WTC11 (cell line): Measurements from ENCODE around the gene SGF29. TPM values are rescaled to one million over a fixed set of nuclear protein-coding genes. Genes with fewer than 3 reads are reported as not detected.

Source experiments
- ATAC-seq: fragments of 200-7000 bp; cut with Tn5 transposase; 2 replicates; pipeline ENCODE4 v1.10.0; 2021; ENCODE audit warnings: mild to moderate bottlenecking, moderate library complexity
- CTCF ChIA-PET: fragments of 300-600 bp; sonication (Branson Sonifier 250); formaldehyde crosslinking; loops from one replicate; lab custom pipeline; 2021; ENCODE audit warnings: antibody characterized with exemption; lab: Charles Lee
- POLR2A ChIA-PET: fragments of 350-600 bp; sonication (Branson Sonifier 250); formaldehyde crosslinking; loops from one replicate; lab custom pipeline; 2021; ENCODE audit warnings: antibody characterized with exemption; lab: Charles Lee
- DNase-seq: peaks from one replicate; pipeline ENCODE4 v3.0.0; 2021; ENCODE audit warnings: low spot score
- H3K27ac Mint-ChIP-seq: 2 replicates; pipeline ENCODE4 v1.8.0; 2021; ENCODE audit warnings: mixed read lengths
- H3K27me3 Mint-ChIP-seq: 2 replicates; pipeline ENCODE4 v1.8.0; 2021; ENCODE audit warnings: low read depth, mild to moderate bottlenecking, moderate library complexity, mixed read lengths
- H3K36me3 Mint-ChIP-seq: 2 replicates; pipeline ENCODE4 v1.8.0; 2021; ENCODE audit warnings: mixed read lengths
- H3K4me1 Mint-ChIP-seq: 2 replicates; pipeline ENCODE4 v1.8.0; 2022; ENCODE audit warnings: mixed read lengths
- H3K4me3 Mint-ChIP-seq: 2 replicates; pipeline ENCODE4 v1.8.0; 2021; ENCODE audit warnings: mild to moderate bottlenecking, moderate library complexity, mixed read lengths
- H3K9me3 Mint-ChIP-seq: 2 replicates; pipeline ENCODE4 v1.8.0; 2021; ENCODE audit warnings: mixed read lengths
- ATF1 ChIP-seq: sonication (generic); formaldehyde crosslinking; IDR thresholded peaks from 2 replicates; pipeline ENCODE4 v1.8.1; 2023; ENCODE audit warnings: mild to moderate bottlenecking, moderate library complexity, missing genetic modification reagents
- ETV6 ChIP-seq: sonication (generic); formaldehyde crosslinking; IDR thresholded peaks from 2 replicates; pipeline ENCODE4 v1.8.1; 2022; ENCODE audit warnings: mild to moderate bottlenecking, missing genetic modification reagents
- GRHL2 ChIP-seq: fragments of 250-450 bp; sonication (Bioruptor Pico); IDR thresholded peaks from 2 replicates; pipeline ENCODE4 v1.8.0; 2022; ENCODE audit warnings: mild to moderate bottlenecking, moderate library complexity; ENCODE audit not compliant: insufficient replicate concordance, severe bottlenecking
- MXD4 ChIP-seq: fragments of 250-450 bp; sonication (Bioruptor Pico); IDR thresholded peaks from 2 replicates; pipeline ENCODE4 v1.8.0; 2021; ENCODE audit warnings: mild to moderate bottlenecking, moderate library complexity, borderline replicate concordance
- NFE2L1 ChIP-seq: sonication (generic); formaldehyde crosslinking; IDR thresholded peaks from 2 replicates; pipeline ENCODE4 v1.8.1; 2023; ENCODE audit warnings: missing genetic modification reagents
- OVOL2 ChIP-seq: fragments of 250-450 bp; sonication (Bioruptor Pico); IDR thresholded peaks from 2 replicates; pipeline ENCODE4 v1.9.0; 2021; ENCODE audit warnings: mild to moderate bottlenecking, borderline replicate concordance
- RORB ChIP-seq: fragments of 250-450 bp; sonication (Bioruptor Pico); IDR thresholded peaks from 2 replicates; pipeline ENCODE4 v1.9.0; 2021; ENCODE audit warnings: mild to moderate bottlenecking
- SOX15 ChIP-seq: fragments of 250-450 bp; sonication (Bioruptor Pico); IDR thresholded peaks from 2 replicates; pipeline ENCODE4 v1.9.0; 2021; ENCODE audit warnings: mild to moderate bottlenecking
- TCF7 ChIP-seq: sonication (generic); formaldehyde crosslinking; IDR thresholded peaks from 2 replicates; pipeline ENCODE4 v1.8.0; 2022; ENCODE audit warnings: mild to moderate bottlenecking, low read depth, missing genetic modification reagents, moderate library complexity
- ZBTB21 ChIP-seq: sonication (generic); formaldehyde crosslinking; IDR thresholded peaks from 2 replicates; pipeline ENCODE4 v1.8.1; 2023; ENCODE audit warnings: mild to moderate bottlenecking, missing genetic modification reagents, borderline replicate concordance
- ZNF121 ChIP-seq: sonication (generic); formaldehyde crosslinking; IDR thresholded peaks from 2 replicates; pipeline ENCODE4 v1.8.0; 2023; ENCODE audit warnings: missing genetic modification reagents
- ZNF138 ChIP-seq: sonication (generic); formaldehyde crosslinking; conservative IDR thresholded peaks from 2 replicates; pipeline ENCODE4 v1.8.1; 2022; ENCODE audit warnings: mild to moderate bottlenecking, moderate library complexity, missing genetic modification reagents
- ZNF219 ChIP-seq: sonication (generic); formaldehyde crosslinking; IDR thresholded peaks from 2 replicates; pipeline ENCODE4 v1.8.0; 2023; ENCODE audit warnings: missing genetic modification reagents, mild to moderate bottlenecking, borderline replicate concordance
- ZNF263 ChIP-seq: sonication (generic); formaldehyde crosslinking; IDR thresholded peaks from 2 replicates; pipeline ENCODE4 v1.8.1; 2022; ENCODE audit warnings: low read depth, mild to moderate bottlenecking, moderate library complexity, missing genetic modification reagents
- ZNF671 ChIP-seq: fragments of 250-450 bp; sonication (Bioruptor Pico); IDR thresholded peaks from 2 replicates; pipeline ENCODE4 v1.8.0; 2021; ENCODE audit warnings: mild to moderate bottlenecking
- total RNA-seq: library from RNA; stranded (reverse); gene quantifications from 3 replicates; pipeline ENCODE4 v1.2.3, GENCODE V29; 2021
- TF ChIP-seq, protein P1 (sequence below): sonication (generic); formaldehyde crosslinking; IDR thresholded peaks from 2 replicates; pipeline ENCODE4 v1.8.0; 2022; ENCODE audit warnings: mild to moderate bottlenecking, missing genetic modification reagents
- TF ChIP-seq, protein P2 (sequence below): sonication (generic); formaldehyde crosslinking; IDR thresholded peaks from 2 replicates; pipeline ENCODE4 v1.8.0; 2023; ENCODE audit warnings: mild to moderate bottlenecking, missing genetic modification reagents
- TF ChIP-seq, protein P3 (sequence below): fragments of 250-450 bp; sonication (Bioruptor Pico); IDR thresholded peaks from 2 replicates; pipeline ENCODE4 v1.8.0; 2021; ENCODE audit warnings: mild to moderate bottlenecking
- TF ChIP-seq, protein P4 (sequence below): sonication (generic); formaldehyde crosslinking; IDR thresholded peaks from 2 replicates; pipeline ENCODE4 v1.8.1; 2022; ENCODE audit warnings: mild to moderate bottlenecking, missing genetic modification reagents, moderate library complexity, borderline replicate concordance
- TF ChIP-seq, protein P5 (sequence below): sonication (generic); formaldehyde crosslinking; conservative IDR thresholded peaks from 2 replicates; pipeline ENCODE4 v1.8.1; 2023; ENCODE audit warnings: mild to moderate bottlenecking, low read depth, missing genetic modification reagents, moderate library complexity
- TF ChIP-seq, protein P6 (sequence below): sonication (generic); formaldehyde crosslinking; IDR thresholded peaks from 2 replicates; pipeline ENCODE4 v1.8.1; 2023; ENCODE audit warnings: mild to moderate bottlenecking, missing genetic modification reagents
- TF ChIP-seq, protein P7 (sequence below): sonication (generic); formaldehyde crosslinking; IDR thresholded peaks from 2 replicates; pipeline ENCODE4 v1.8.1; 2023; ENCODE audit warnings: mild to moderate bottlenecking, moderate library complexity, missing genetic modification reagents

SGF29 gene
- total RNA-seq, 1 experiment from 2014 or later: 15.0 TPM

DNA sequence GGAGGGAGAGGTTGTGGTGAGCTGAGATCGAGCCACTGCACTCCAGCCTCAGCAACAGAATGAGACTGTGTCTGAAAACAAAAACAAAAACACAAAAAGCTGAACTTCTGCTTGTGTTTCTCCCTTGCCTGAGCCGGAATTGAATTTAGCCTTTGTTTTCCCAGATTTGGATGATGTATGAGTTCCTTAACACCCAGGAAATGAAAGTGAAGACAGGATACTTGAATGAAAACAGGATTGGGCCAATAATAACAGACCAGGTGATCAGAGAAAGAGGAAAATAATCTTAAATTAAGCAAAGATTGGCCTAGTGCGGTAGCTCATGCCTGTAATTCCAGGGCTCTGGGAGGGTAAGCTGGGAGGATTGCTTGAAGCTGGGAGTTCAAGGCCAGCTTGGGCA is 13.4 kb upstream of the SGF29 start (continued):
- TF ChIP-seq, protein P1, sequence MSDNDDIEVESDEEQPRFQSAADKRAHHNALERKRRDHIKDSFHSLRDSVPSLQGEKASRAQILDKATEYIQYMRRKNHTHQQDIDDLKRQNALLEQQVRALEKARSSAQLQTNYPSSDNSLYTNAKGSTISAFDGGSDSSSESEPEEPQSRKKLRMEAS: no peak
- no peak for TF ChIP-seq ZNF121 (CRISPR knock-in tag)
- TF ChIP-seq, protein P2, sequence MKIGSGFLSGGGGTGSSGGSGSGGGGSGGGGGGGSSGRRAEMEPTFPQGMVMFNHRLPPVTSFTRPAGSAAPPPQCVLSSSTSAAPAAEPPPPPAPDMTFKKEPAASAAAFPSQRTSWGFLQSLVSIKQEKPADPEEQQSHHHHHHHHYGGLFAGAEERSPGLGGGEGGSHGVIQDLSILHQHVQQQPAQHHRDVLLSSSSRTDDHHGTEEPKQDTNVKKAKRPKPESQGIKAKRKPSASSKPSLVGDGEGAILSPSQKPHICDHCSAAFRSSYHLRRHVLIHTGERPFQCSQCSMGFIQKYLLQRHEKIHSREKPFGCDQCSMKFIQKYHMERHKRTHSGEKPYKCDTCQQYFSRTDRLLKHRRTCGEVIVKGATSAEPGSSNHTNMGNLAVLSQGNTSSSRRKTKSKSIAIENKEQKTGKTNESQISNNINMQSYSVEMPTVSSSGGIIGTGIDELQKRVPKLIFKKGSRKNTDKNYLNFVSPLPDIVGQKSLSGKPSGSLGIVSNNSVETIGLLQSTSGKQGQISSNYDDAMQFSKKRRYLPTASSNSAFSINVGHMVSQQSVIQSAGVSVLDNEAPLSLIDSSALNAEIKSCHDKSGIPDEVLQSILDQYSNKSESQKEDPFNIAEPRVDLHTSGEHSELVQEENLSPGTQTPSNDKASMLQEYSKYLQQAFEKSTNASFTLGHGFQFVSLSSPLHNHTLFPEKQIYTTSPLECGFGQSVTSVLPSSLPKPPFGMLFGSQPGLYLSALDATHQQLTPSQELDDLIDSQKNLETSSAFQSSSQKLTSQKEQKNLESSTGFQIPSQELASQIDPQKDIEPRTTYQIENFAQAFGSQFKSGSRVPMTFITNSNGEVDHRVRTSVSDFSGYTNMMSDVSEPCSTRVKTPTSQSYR (CRISPR knock-in tag): no peak

DNA sequence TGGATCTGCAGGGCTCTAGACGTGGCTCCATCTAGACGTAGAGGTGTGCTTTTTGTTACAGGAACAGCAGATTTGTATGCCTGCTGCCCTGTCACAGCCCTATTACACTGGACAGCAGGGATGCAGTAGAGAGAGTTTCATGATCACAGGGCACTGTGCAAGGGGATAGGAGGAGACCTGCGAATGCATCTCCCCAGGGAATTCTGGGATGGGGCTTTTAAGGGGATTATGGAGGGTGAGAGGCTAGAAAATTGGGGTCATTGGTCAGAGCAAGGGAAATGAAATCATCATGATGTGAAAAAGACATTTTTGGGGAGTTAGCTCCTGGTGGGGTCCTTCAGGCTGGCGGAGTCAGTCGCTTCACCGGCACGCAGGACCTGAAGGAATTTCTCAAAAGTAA is 11.1 kb upstream of the SGF29 start:
- Mint-ChIP-seq H3K4me1 (no peaks in the 10 kb centered on the region), H3K27ac (peak overlapping the region; percentile 20; the same call in 1 of the 2 replicates), H3K9me3 (no peaks in the 10 kb centered on the region), H3K36me3 (no peaks in the 10 kb centered on the region), H3K4me3 (no peak overlapping the region), H3K27me3 (no peaks in the 10 kb centered on the region)
- ATAC-seq: no peak
- no peak for DNase-seq
- CTCF ChIA-PET: no interaction called here
- POLR2A ChIA-PET: no interaction called here
- TF ChIP-seq ZBTB21 (CRISPR knock-in tag): no peak
- TF ChIP-seq, protein P3, sequence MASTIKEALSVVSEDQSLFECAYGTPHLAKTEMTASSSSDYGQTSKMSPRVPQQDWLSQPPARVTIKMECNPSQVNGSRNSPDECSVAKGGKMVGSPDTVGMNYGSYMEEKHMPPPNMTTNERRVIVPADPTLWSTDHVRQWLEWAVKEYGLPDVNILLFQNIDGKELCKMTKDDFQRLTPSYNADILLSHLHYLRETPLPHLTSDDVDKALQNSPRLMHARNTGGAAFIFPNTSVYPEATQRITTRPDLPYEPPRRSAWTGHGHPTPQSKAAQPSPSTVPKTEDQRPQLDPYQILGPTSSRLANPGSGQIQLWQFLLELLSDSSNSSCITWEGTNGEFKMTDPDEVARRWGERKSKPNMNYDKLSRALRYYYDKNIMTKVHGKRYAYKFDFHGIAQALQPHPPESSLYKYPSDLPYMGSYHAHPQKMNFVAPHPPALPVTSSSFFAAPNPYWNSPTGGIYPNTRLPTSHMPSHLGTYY (CRISPR knock-in tag): no peak
- TF ChIP-seq, protein P4, sequence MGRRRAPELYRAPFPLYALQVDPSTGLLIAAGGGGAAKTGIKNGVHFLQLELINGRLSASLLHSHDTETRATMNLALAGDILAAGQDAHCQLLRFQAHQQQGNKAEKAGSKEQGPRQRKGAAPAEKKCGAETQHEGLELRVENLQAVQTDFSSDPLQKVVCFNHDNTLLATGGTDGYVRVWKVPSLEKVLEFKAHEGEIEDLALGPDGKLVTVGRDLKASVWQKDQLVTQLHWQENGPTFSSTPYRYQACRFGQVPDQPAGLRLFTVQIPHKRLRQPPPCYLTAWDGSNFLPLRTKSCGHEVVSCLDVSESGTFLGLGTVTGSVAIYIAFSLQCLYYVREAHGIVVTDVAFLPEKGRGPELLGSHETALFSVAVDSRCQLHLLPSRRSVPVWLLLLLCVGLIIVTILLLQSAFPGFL: no peak
- TF ChIP-seq GRHL2: no peak
- no peak for TF ChIP-seq MXD4 (CRISPR knock-in tag)
- TF ChIP-seq ZNF138 (CRISPR knock-in tag): no peak
- TF ChIP-seq SOX15 (CRISPR knock-in tag): no peak
- TF ChIP-seq ZNF219 (CRISPR knock-in tag): no peak
- no peak for TF ChIP-seq ATF1
- TF ChIP-seq, protein P5, sequence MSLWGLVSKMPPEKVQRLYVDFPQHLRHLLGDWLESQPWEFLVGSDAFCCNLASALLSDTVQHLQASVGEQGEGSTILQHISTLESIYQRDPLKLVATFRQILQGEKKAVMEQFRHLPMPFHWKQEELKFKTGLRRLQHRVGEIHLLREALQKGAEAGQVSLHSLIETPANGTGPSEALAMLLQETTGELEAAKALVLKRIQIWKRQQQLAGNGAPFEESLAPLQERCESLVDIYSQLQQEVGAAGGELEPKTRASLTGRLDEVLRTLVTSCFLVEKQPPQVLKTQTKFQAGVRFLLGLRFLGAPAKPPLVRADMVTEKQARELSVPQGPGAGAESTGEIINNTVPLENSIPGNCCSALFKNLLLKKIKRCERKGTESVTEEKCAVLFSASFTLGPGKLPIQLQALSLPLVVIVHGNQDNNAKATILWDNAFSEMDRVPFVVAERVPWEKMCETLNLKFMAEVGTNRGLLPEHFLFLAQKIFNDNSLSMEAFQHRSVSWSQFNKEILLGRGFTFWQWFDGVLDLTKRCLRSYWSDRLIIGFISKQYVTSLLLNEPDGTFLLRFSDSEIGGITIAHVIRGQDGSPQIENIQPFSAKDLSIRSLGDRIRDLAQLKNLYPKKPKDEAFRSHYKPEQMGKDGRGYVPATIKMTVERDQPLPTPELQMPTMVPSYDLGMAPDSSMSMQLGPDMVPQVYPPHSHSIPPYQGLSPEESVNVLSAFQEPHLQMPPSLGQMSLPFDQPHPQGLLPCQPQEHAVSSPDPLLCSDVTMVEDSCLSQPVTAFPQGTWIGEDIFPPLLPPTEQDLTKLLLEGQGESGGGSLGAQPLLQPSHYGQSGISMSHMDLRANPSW: no peak
- TF ChIP-seq, protein P6, sequence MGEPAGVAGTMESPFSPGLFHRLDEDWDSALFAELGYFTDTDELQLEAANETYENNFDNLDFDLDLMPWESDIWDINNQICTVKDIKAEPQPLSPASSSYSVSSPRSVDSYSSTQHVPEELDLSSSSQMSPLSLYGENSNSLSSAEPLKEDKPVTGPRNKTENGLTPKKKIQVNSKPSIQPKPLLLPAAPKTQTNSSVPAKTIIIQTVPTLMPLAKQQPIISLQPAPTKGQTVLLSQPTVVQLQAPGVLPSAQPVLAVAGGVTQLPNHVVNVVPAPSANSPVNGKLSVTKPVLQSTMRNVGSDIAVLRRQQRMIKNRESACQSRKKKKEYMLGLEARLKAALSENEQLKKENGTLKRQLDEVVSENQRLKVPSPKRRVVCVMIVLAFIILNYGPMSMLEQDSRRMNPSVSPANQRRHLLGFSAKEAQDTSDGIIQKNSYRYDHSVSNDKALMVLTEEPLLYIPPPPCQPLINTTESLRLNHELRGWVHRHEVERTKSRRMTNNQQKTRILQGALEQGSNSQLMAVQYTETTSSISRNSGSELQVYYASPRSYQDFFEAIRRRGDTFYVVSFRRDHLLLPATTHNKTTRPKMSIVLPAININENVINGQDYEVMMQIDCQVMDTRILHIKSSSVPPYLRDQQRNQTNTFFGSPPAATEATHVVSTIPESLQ (CRISPR knock-in tag): no peak
- TF ChIP-seq ETV6 (CRISPR knock-in tag): no peak
- no peak for TF ChIP-seq OVOL2 (CRISPR knock-in tag)
- no peak for TF ChIP-seq NFE2L1 (CRISPR knock-in tag)
- no peak for TF ChIP-seq ZNF671 (CRISPR knock-in tag)
- TF ChIP-seq, protein P7, sequence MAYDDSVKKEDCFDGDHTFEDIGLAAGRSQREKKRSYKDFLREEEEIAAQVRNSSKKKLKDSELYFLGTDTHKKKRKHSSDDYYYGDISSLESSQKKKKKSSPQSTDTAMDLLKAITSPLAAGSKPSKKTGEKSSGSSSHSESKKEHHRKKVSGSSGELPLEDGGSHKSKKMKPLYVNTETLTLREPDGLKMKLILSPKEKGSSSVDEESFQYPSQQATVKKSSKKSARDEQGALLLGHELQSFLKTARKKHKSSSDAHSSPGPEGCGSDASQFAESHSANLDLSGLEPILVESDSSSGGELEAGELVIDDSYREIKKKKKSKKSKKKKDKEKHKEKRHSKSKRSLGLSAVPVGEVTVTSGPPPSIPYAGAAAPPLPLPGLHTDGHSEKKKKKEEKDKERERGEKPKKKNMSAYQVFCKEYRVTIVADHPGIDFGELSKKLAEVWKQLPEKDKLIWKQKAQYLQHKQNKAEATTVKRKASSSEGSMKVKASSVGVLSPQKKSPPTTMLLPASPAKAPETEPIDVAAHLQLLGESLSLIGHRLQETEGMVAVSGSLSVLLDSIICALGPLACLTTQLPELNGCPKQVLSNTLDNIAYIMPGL (CRISPR knock-in tag): no peak
- TF ChIP-seq TCF7 (CRISPR knock-in tag): no peak
- no peak for TF ChIP-seq ZNF263
- no peak for TF ChIP-seq RORB (CRISPR knock-in tag)
